Measurements from ENCODE around the gene AGXT2. TPM values are rescaled to one million over a fixed set of nuclear protein-coding genes. Genes with fewer than 3 reads are reported as not detected.

Gene AGXT2
- total RNA-seq, 4 donors from 2014 or later, result not detected

- TF ChIP-seq CTCF (IDR thresholded peaks at IDR 0.05; ENCODE audit: low read depth), result no peak
Observed at GRCh38 chr5:35056686-35057085, 8.9 kb upstream of the AGXT2 start.

- no peak for TF ChIP-seq CTCF (IDR thresholded peaks at IDR 0.05; ENCODE audit: low read depth)
Observed at GRCh38 chr5:35052838-35053237, 5.1 kb upstream of the AGXT2 start.

GRCh38 chr5:35050541-35051126 is 2.9 kb upstream of the AGXT2 start:
- no peak for TF ChIP-seq CTCF (IDR thresholded peaks at IDR 0.05; ENCODE audit: low read depth)

- TF ChIP-seq CTCF (IDR thresholded peaks at IDR 0.05; ENCODE audit: low read depth), result no peak
Observed at GRCh38 chr5:35048910-35049309, 1.2 kb upstream of the AGXT2 start.

GRCh38 chr5:35046774-35047173 is 975 bp downstream of the AGXT2 start:
- TF ChIP-seq CTCF (IDR thresholded peaks at IDR 0.05; ENCODE audit: low read depth), result no peak

GRCh38 chr5:35045280-35045679 is 2.5 kb downstream of the AGXT2 start:
- TF ChIP-seq CTCF (IDR thresholded peaks at IDR 0.05; ENCODE audit: low read depth), result no peak

- TF ChIP-seq CTCF (IDR thresholded peaks at IDR 0.05; ENCODE audit: low read depth), result no peak
Observed at GRCh38 chr5:35044649-35045048, 3.1 kb downstream of the AGXT2 start.
